Prostate gland (tissue), 2 donors: ENCODE measurements around the gene RLN3. TPM values are rescaled to one million over a fixed set of nuclear protein-coding genes. Genes with fewer than 3 reads are reported as not detected.

Source experiments
- DNase-seq: peaks from one replicate; pipeline ENCODE4 v3.0.0-alpha.2; 2019; ENCODE audit warnings: low spot score
- H3K27ac ChIP-seq, 2 donors: fragments of 200-600 bp; sonication (generic); 2 replicates each; pipeline ENCODE4 v1.5.1; 2017 to 2019
- H3K27me3 ChIP-seq: fragments of 200-600 bp; sonication (generic); replicated peaks from 2 replicates; pipeline ENCODE4 v1.5.1; 2019; ENCODE audit not compliant: insufficient read depth
- H3K36me3 ChIP-seq, 2 donors: fragments of 200-600 bp; sonication (generic); 1 replicate in 1 of 2; 2 replicates in 1 of 2; pipeline versions ENCODE4 v1.5.1 to v1.8.1; 2017 to 2019
- H3K4me1 ChIP-seq: fragments of 200-600 bp; sonication (generic); replicated peaks from 2 replicates; pipeline ENCODE4 v1.5.1; 2019
- H3K4me3 ChIP-seq, 2 donors: fragments of 200-600 bp; sonication (generic); 2 replicates each; pipeline ENCODE4 v1.5.1; 2017 to 2019
- H3K9me3 ChIP-seq: fragments of 200-600 bp; sonication (generic); 2 replicates; pipeline ENCODE4 v1.5.1; 2017
- POLR2A ChIP-seq: fragments of 450-650 bp; IDR thresholded peaks from one replicate; pipeline ENCODE4 v1.6.1; 2016; ENCODE audit warnings: antibody characterized with exemption, mild to moderate bottlenecking
- POLR2AphosphoS5 ChIP-seq: sonication (generic); formaldehyde crosslinking; IDR thresholded peaks from one replicate; pipeline ENCODE4 v1.6.1; 2017; ENCODE audit warnings: antibody characterized with exemption
- WGBS: methylation state at CpG from one replicate; pipeline ENCODE4 v1.1.5; 2018; 5-methylcytosine and 5-hydroxymethylcytosine counted together
- intact Hi-C: fragments of 100-400 bp; cut with DNase I; formaldehyde crosslinking; loops from one replicate; pipeline ENCODE4 v1.14.2; 2022
- total RNA-seq, 2 donors: library from RNA; depleted of rRNA; stranded (reverse); fragments of >200 nt; gene quantifications; one replicate each; pipeline ENCODE4 v1.1.0, GENCODE V29; 2016
- TF ChIP-seq, protein P1 (sequence below), 4 experiments: fragments of 200-600 bp in 2 of 4; fragments of 450-650 bp in 2 of 4; sonication (generic) in 2 of 4; IDR thresholded peaks; 1 replicate in 3 of 4; 2 replicates in 1 of 4; pipeline ENCODE4 v1.5.1; 2016 to 2019; ENCODE audit warnings: antibody characterized with exemption in 4 of 4, mild to moderate bottlenecking in 2 of 4, moderate library complexity in 2 of 4

The RLN3 gene
- total RNA-seq, 2 donors from 2014 or later: not detected

DNA sequence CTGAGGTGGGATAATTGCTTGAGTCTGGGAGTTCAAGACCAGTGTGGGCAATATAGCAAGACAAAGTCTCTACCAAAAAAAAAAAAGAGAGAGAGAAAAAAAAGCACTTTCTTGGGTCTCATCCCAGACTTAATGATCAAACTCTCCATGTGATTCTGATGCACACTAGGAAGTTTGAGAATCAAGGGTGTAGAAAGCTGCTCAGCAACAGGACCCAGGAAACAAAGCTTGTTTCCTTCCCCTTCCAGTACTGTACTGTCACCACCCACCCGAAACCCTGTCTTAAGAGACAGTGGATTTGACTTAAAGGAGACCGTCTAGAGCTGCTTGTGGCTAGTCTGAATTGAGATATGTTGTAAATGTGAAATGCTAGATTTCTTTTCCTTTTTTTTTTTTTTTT lies 50.5 kb downstream of the RLN3 start:
- H3K4me3 ChIP-seq: no peak overlapping the region
- H3K9me3 ChIP-seq: no peaks in the 10 kb centered on the region
- no peaks in the 10 kb centered on the region for H3K36me3 ChIP-seq
- TF ChIP-seq POLR2A (no peak), POLR2AphosphoS5 (no peak)
- TF ChIP-seq, protein P1, sequence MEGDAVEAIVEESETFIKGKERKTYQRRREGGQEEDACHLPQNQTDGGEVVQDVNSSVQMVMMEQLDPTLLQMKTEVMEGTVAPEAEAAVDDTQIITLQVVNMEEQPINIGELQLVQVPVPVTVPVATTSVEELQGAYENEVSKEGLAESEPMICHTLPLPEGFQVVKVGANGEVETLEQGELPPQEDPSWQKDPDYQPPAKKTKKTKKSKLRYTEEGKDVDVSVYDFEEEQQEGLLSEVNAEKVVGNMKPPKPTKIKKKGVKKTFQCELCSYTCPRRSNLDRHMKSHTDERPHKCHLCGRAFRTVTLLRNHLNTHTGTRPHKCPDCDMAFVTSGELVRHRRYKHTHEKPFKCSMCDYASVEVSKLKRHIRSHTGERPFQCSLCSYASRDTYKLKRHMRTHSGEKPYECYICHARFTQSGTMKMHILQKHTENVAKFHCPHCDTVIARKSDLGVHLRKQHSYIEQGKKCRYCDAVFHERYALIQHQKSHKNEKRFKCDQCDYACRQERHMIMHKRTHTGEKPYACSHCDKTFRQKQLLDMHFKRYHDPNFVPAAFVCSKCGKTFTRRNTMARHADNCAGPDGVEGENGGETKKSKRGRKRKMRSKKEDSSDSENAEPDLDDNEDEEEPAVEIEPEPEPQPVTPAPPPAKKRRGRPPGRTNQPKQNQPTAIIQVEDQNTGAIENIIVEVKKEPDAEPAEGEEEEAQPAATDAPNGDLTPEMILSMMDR (IDR thresholded peaks at IDR 0.05): no peak
- WGBS: 94% methylated on average over 2 of the region's 2 CpGs
- H3K27ac ChIP-seq: no peak overlapping the region
- H3K27me3 ChIP-seq: no peaks in the 10 kb centered on the region
- DNase-seq: no peak
- intact Hi-C loops: no loop called here
- no peaks in the 10 kb centered on the region for H3K4me1 ChIP-seq

Other genes starting within 250 kb of the RLN3 start
- 10 to 100 TPM in 1 of 2 donors, 1 to 10 TPM in 1; 9.7 to 14.2 TPM for gene ZSWIM4, start 232.7 kb upstream of the RLN3 start, total RNA-seq
- 1 to 10 TPM in 1 of 2 donors, not detected in 1; 1.5 TPM for gene NANOS3, start 151.0 kb upstream of the RLN3 start, total RNA-seq
- gene BRME1, start 122.0 kb upstream of the RLN3 start, total RNA-seq: 10 to 100 TPM in 1 of 2 donors, 1 to 10 TPM in 1; 2.0 to 12.6 TPM
- 10 to 100 TPM; 40.9 to 64.8 TPM for gene CC2D1A, start 121.9 kb upstream of the RLN3 start, total RNA-seq
- gene PODNL1, start 89.7 kb upstream of the RLN3 start, total RNA-seq: 1 to 10 TPM in 1 of 2 donors, under 1 TPM in 1; 0.50 to 9.1 TPM
- 10 to 100 TPM; 18.6 to 47.4 TPM for gene DCAF15, start 75.6 kb upstream of the RLN3 start, total RNA-seq
- gene RFX1, start 21.8 kb upstream of the RLN3 start, total RNA-seq: 10 to 100 TPM in 1 of 2 donors, 1 to 10 TPM in 1; 9.2 to 12.7 TPM
- gene IL27RA, start 3.6 kb downstream of the RLN3 start, total RNA-seq: 1 to 10 TPM; 4.7 to 8.3 TPM
- gene PALM3, start 33.9 kb downstream of the RLN3 start, total RNA-seq: 10 to 100 TPM in 1 of 2 donors, 1 to 10 TPM in 1; 1.8 to 16.1 TPM
- gene MISP3, start 44.6 kb downstream of the RLN3 start, total RNA-seq: 10 to 100 TPM; 12.4 to 17.2 TPM
- under 1 TPM in 1 of 2 donors, not detected in 1; 0.97 TPM for gene C19orf67, start 57.6 kb downstream of the RLN3 start, total RNA-seq
- 10 to 100 TPM; 25.4 to 48.2 TPM for gene SAMD1, start 62.6 kb downstream of the RLN3 start, total RNA-seq
- 100 to 1,000 TPM in 1 of 2 donors, 10 to 100 TPM in 1; 34.8 to 106 TPM for gene PRKACA, start 89.6 kb downstream of the RLN3 start, total RNA-seq
- gene ASF1B, start 108.4 kb downstream of the RLN3 start, total RNA-seq: 10 to 100 TPM in 1 of 2 donors, 1 to 10 TPM in 1; 5.1 to 19.7 TPM
- gene ADGRL1, start 178.0 kb downstream of the RLN3 start, total RNA-seq: 10 to 100 TPM; 13.0 to 44.1 TPM